Measurements from ENCODE around the gene LRCH4. TPM values are rescaled to one million over a fixed set of nuclear protein-coding genes. Genes with fewer than 3 reads are reported as not detected.

LRCH4 gene
- total RNA-seq, 4 donors from 2014 or later: 28.0 to 73.6 (median 51.3) TPM

- TF ChIP-seq, protein P1, sequence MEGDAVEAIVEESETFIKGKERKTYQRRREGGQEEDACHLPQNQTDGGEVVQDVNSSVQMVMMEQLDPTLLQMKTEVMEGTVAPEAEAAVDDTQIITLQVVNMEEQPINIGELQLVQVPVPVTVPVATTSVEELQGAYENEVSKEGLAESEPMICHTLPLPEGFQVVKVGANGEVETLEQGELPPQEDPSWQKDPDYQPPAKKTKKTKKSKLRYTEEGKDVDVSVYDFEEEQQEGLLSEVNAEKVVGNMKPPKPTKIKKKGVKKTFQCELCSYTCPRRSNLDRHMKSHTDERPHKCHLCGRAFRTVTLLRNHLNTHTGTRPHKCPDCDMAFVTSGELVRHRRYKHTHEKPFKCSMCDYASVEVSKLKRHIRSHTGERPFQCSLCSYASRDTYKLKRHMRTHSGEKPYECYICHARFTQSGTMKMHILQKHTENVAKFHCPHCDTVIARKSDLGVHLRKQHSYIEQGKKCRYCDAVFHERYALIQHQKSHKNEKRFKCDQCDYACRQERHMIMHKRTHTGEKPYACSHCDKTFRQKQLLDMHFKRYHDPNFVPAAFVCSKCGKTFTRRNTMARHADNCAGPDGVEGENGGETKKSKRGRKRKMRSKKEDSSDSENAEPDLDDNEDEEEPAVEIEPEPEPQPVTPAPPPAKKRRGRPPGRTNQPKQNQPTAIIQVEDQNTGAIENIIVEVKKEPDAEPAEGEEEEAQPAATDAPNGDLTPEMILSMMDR (IDR thresholded peaks at IDR 0.05; ENCODE audit: low read depth): no peak
Observed at GRCh38 chr7:100544967-100545359, 41.0 kb downstream of the LRCH4 start.

GRCh38 chr7:100544386-100544785 lies 41.5 kb downstream of the LRCH4 start:
- TF ChIP-seq, protein P1 (IDR thresholded peaks at IDR 0.05; ENCODE audit: low read depth): no peak

- TF ChIP-seq, protein P1 (IDR thresholded peaks at IDR 0.05; ENCODE audit: low read depth): no peak
Observed at GRCh38 chr7:100543586-100543985, 42.3 kb downstream of the LRCH4 start.

- TF ChIP-seq, protein P1 (IDR thresholded peaks at IDR 0.05; ENCODE audit: low read depth): no peak
Observed at GRCh38 chr7:100540073-100540723, 45.7 kb downstream of the LRCH4 start.

DNA sequence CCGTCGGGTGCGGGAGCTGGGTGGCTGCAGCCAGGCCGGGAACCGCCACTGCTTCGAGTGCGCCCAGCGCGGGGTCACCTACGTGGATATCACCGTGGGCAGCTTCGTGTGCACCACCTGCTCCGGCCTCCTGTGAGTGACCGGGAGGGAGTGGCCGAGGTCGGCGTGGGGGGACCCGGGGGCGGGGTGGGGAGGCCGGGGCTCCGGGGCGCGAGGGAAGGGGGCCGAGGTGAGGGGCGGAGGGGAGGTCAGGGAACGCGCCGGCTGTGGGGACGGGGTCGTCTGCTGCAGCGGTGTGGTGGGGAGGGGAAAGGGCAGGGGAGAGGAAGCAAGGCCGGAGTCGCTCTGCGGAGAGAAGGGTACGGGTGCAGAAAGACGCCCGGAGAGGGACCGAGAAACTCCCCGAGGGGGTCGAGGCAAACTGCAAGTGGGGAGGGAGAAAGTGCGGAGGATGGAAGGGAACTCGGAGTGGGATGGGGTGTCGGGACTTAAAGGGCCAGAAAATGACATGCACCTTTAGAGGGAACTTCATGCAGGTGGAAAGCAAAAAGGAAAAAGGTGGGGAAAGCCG lies 46.4 kb downstream of the LRCH4 start:
- TF ChIP-seq, protein P1 (IDR thresholded peaks at IDR 0.05; ENCODE audit: low read depth): no peak

- TF ChIP-seq, protein P1 (IDR thresholded peaks at IDR 0.05; ENCODE audit: low read depth): no peak
Observed at GRCh38 chr7:100538654-100539435, 47.1 kb downstream of the LRCH4 start, which contains the start of gene AGFG2. TSS of gene AGFG2 (plus strand) at chr7:100539203. CDS start at chr7:100539347, 144 bp downstream.

GRCh38 chr7:100538348-100538653 lies 47.6 kb downstream of the LRCH4 start:
- TF ChIP-seq, protein P1 (IDR thresholded peaks at IDR 0.05; ENCODE audit: low read depth): no peak
